ENCODE results near the gene SKA1. TPM values are rescaled to one million over a fixed set of nuclear protein-coding genes. Genes with fewer than 3 reads are reported as not detected.
"Not testable (repeated sequence)": the region's sequence is repeated elsewhere in the genome, so short reads cannot be mapped to it uniquely, and the experiment has no call there.

SKA1 gene
- total RNA-seq, 1 donor from 2014 or later, result 10.3 TPM

DNA sequence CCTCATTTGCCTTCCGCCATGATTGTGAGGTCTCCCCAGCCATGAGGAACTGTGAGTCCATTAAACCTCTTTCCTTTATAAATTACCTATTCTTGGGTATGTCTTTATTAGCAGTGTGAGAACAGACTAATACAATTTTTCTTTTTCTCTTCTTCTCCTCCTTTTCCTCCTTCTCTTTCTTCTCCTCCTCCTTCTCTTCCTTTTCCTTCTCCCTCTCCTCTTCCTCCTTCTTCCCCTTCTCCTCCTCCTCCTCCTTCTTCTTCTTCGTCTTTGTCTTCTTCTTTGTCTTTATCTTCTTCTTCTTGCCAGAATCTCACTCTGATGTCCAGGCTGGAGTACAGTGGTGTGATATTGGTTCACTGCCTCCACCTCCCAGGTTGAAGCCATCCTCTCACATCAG, 20.2 kb downstream of the SKA1 start:
- DNase-seq (ENCODE audit: low read depth in 2 of 2), result no peak

- no peak for DNase-seq (ENCODE audit: low read depth in 2 of 2)
Observed at GRCh38 chr18:50396005-50396660, 21.3 kb downstream of the SKA1 start.

- DNase-seq (ENCODE audit: low read depth in 2 of 2), result no peak
Observed at GRCh38 chr18:50397023-50397422, 22.2 kb downstream of the SKA1 start.

GRCh38 chr18:50398099-50398498, 23.3 kb downstream of the SKA1 start:
- no peak for DNase-seq (ENCODE audit: low read depth in 2 of 2)

- no peak for DNase-seq (ENCODE audit: low read depth in 2 of 2)
Observed at GRCh38 chr18:50398947-50399346, 24.1 kb downstream of the SKA1 start.

DNA sequence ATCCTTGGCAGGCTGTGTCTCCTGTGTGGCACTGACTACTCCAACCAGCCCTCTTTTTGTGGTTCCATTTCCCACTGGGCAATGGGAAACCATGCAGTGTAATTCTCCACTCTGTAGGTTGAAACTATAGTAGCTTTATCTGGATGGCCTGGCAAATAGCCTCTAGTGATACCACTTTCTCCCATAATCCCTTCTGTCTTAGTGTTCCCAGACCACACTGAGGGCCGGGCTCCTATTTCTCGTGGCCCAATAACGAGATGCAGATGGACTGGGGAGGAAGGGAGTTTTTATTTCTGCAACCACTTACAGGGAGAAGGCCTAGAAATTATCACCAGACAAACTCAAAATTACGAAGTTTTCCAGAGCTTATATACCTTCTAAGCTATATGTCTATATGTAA, 24.7 kb downstream of the SKA1 start:
- DNase-seq (ENCODE audit: low read depth in 2 of 2), result no peak

DNA sequence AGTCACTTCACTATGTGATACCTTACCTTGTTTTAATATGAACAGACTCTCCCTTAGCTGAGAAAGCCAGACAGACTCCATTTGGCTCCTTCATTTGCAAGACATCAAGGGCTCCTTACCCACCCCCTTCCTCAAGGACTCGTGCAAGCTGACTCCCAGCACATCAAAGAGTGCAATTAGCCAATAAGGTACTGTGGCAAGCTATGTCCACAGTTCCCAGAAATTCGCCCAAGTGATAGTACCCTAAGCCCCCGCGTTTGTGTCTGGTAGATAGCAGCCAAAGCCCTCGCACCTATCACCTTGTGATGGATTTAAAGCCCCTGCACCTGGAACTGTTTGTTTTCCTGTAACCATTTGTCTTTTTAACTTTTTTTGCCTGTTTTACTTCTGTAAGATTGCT, 25.6 kb downstream of the SKA1 start:
- DNase-seq (ENCODE audit: low read depth in 2 of 2), result not testable (repeated sequence)

- DNase-seq (ENCODE audit: low read depth in 2 of 2), result no peak
Observed at GRCh38 chr18:50401295-50401694, 26.4 kb downstream of the SKA1 start.

DNA sequence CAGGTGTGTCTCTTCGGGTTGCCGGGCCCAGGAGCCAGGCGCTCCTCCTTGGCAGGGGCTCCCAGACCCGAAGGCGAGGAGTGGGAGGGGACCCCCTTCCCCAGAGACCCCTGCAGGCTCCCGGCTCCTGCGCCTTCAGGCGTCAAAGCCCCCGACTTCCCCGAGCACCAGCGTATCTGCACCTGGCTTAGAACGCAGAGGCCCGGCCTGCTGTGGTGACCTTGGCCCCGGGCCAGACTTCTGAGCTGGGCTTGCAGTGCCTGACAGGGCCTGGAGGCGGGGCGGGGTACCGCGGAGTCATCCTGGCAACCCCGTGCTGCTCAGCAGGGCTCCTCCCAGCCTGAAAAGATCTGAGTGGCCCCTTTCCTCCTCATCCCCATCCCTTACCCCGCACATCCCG, 27.0 kb downstream of the SKA1 start:
- peak in 1 of 2 donors; percentile 12 for DNase-seq (ENCODE audit: low read depth in 2 of 2)

DNA sequence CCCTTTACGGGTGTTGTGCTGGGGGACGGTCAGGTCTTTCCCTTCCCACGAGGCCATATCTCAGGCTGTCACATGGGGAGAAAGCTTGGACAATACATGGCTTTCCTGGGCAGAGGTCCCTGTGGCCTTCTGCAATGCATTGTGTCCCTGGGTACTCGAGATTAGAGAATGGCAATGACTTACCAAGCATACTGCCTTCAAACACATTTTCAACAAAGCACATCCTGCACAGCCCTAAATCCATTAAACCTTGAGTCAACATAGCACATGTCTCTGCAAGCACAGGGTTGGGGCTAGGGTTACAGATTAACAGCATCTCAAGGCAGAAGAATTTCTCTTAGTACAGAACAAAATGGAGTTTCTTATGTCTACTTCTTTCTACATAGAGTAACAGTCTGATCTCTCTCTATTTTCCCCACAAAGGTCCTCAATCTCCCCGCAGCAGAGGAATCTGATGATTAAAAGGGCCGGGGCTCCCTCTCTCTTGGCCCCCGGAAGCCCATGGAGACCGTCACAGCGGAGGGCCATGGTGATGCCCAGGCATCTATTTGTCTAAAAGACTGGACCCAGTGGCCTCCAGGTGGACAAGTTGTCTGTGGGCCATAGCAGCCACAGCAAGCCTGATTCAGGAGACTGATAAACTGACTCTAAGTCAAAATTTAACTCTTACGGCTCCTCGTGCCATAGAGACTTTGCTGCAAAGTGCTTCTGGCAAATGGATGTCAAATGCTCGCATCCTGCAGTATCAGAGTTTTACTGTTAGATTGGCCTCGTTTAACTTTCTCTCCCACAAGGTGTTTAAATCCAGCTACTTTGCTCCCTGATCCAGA, 30.1 kb downstream of the SKA1 start:
- not testable (repeated sequence) for DNase-seq (ENCODE audit: low read depth in 2 of 2)

DNA sequence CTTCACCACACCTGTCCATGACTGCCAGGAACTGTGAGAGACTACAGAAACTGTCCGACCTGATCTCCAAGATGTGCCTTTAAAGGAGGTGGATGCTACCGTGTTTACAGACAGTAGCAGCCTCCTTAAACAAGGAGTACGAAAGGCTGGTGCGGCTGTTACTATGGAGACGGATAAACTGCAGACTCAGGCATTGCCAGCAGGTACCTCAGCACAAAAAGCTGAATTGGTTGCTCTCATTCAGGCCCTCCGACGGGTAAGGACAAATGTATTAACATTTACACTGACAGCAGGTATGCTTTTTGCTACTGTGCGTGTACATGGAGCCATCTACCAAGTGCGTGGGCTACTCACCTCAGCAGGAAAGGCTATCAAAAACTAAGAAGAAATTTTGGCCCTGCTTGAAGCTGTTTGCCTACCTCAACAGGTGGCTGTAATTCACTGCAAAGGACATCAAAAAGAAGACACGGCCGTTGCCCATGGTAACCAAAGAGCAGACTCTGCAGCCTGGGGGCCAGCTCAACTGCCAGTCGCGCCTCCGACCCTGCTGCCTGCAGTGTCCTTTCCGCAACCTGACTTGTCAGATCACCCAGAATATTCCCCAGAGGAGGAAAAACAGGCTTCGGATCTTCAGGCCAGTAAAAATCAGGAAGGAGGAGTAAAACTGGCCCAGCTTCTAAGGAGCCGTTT, 30.9 kb downstream of the SKA1 start:
- DNase-seq (ENCODE audit: low read depth in 2 of 2), result no peak

DNA sequence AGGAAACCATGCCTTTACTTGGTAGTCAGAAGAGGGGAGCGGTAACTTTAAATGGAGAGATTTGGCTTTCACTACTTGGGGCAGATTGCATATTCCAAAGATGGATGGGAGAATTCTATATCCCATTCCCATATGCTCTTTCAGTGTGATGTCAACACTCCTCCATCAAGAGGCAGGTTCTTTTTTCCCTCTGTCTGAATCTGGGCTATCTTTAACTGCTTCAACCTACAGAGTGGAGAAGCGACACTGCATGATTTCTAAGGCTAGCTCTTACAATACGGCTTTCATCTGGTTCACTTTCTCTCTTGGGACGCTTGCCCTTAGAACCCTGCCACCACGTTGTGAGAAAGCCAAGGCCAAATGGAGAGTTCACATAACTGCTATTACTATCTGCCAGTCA, 34.4 kb downstream of the SKA1 start:
- DNase-seq (ENCODE audit: low read depth in 2 of 2), result no peak

DNA sequence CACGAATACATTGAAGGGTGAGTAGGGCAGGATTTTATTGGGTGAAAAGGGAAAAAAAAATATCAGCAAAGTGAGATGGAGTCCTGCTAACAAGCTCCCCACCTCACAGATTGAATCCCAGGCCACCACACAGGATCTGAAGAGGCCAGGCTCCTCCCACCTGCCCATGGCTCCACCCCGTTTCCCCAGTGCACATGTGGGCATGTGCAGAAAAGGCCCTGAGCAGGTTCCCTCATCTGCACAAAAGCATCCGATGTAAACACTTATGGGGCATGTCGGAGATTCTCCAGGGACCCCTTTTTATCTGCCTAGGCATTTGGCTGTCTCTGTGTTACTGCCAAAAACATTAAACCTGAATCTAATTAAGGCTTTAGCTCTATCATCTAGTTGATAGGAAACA, 35.2 kb downstream of the SKA1 start:
- no peak for DNase-seq (ENCODE audit: low read depth in 2 of 2)

- no peak for DNase-seq (ENCODE audit: low read depth in 2 of 2)
Observed at GRCh38 chr18:50410894-50411293, 36.0 kb downstream of the SKA1 start.

GRCh38 chr18:50416832-50417231, 42.0 kb downstream of the SKA1 start:
- not testable (repeated sequence) for DNase-seq (ENCODE audit: low read depth in 2 of 2)

GRCh38 chr18:50417705-50418104, 42.9 kb downstream of the SKA1 start:
- DNase-seq (ENCODE audit: low read depth in 2 of 2), result not testable (repeated sequence)

- DNase-seq (ENCODE audit: low read depth in 2 of 2), result no peak
Observed at GRCh38 chr18:50418650-50419049, 43.8 kb downstream of the SKA1 start.

DNA sequence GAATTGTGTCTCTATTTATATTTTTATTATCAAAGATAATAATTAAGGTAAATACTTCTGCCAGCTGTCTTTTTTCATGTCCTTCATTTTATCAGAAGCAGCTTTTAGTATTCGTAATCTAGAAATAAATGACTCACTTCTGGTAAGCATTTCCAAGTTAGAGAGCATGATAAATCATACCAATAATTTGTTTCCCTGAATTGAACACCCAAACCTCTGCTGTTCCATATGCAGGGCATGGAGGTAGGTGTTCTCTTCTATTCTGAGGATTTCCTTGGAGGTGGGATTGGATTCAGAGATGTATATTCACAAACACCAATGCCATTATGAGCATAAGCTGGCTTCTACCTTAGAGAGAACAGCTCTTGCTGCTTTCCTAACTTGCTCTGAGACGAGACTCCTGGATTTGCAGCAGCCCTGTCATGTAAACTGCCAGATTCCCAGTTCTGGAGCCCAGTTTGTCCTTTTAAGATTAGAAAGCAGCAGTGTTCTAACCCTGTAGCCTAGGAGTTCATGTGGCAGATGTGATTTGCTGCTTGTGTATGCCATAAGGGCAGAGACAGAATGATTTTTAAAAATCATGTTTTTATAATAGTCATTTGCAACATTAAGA, 47.5 kb downstream of the SKA1 start:
- no peak for DNase-seq (ENCODE audit: low read depth in 2 of 2)

- DNase-seq (ENCODE audit: low read depth in 2 of 2), result peak in 1 of 2 donors; percentile 49
Observed at GRCh38 chr18:50424877-50425690, 50.2 kb downstream of the SKA1 start.

- DNase-seq (ENCODE audit: low read depth in 2 of 2), result no peak
Observed at GRCh38 chr18:50427896-50428295, 53.0 kb downstream of the SKA1 start.

GRCh38 chr18:50428531-50429206, 53.8 kb downstream of the SKA1 start:
- no peak for DNase-seq (ENCODE audit: low read depth in 2 of 2)

Measured in dermis microvascular lymphatic vessel endothelial cell (primary cell).